ENCODE results near the gene MSRB3.

DNA sequence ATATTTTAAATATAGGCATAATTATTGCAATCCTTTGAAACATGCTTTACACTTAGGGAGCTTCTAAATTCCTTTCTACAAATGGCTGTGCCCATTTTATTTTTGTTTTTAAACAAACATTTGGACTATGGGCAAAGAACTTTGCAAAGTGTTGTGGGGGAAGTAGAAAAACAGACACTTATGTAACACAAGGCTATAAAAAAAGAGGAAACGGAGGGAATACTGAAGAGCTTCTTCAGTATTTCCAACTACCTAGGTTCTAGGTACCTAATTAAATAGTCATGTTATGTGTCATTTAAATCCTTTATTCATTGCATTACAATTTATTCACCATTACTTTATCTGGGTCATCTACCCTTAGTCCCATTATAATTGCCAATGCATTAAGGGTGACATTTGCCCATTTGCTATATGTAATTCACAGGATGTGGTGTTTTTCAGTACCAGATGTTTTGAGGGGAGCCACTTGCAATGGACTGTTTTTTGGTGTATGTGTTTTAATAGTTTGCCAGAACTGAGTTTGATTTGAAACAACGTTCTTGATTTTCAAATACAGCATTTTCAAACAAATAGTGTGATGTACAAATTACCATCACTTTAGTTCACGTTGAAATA is 1.5 kb upstream of the MSRB3 start:
- TF ChIP-seq, protein P1, sequence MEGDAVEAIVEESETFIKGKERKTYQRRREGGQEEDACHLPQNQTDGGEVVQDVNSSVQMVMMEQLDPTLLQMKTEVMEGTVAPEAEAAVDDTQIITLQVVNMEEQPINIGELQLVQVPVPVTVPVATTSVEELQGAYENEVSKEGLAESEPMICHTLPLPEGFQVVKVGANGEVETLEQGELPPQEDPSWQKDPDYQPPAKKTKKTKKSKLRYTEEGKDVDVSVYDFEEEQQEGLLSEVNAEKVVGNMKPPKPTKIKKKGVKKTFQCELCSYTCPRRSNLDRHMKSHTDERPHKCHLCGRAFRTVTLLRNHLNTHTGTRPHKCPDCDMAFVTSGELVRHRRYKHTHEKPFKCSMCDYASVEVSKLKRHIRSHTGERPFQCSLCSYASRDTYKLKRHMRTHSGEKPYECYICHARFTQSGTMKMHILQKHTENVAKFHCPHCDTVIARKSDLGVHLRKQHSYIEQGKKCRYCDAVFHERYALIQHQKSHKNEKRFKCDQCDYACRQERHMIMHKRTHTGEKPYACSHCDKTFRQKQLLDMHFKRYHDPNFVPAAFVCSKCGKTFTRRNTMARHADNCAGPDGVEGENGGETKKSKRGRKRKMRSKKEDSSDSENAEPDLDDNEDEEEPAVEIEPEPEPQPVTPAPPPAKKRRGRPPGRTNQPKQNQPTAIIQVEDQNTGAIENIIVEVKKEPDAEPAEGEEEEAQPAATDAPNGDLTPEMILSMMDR (IDR thresholded peaks at IDR 0.05; ENCODE audit: extremely low read depth in 1 of 2, insufficient read depth in 1 of 2, low read depth in 1 of 2, low read length in 2 of 2) = no peak
- TF ChIP-seq POLR2A (IDR thresholded peaks at IDR 0.05; ENCODE audit: low read depth, low read length) = no peak
- no peak for TF ChIP-seq POLR2AphosphoS5 (IDR thresholded peaks at IDR 0.05; ENCODE audit: insufficient read depth, low read depth, low read length)
